Liver (tissue), 9 donors: Measurements from ENCODE around the gene GRK1. TPM values are rescaled to one million over a fixed set of nuclear protein-coding genes. Genes with fewer than 3 reads are reported as not detected.

Source experiments
- DNase-seq: peaks from one replicate; pipeline ENCODE4 v3.0.0-alpha.2; 2017; ENCODE audit warnings: low spot score
- H3K27ac ChIP-seq, 2 donors: one replicate each; pipeline ENCODE4 v1.7.0; 2013; ENCODE audit warnings: inconsistent platforms in 2 of 2, low read length in 2 of 2, control low read depth in 1 of 2, low read depth in 1 of 2, mild to moderate bottlenecking in 1 of 2
- H3K27me3 ChIP-seq, 4 donors: one replicate each; pipeline versions ENCODE4 v1.6.1 to v1.7.0; 2013; ENCODE audit warnings: low read length in 3 of 4, inconsistent platforms in 1 of 4, mild to moderate bottlenecking in 1 of 4, moderate library complexity in 1 of 4; ENCODE audit not compliant: control insufficient read depth in 4 of 4, insufficient read depth in 4 of 4
- H3K36me3 ChIP-seq, 4 donors: one replicate each; pipeline versions ENCODE4 v1.6.1 to v1.7.0; 2013; ENCODE audit warnings: low read length in 3 of 4, mild to moderate bottlenecking in 3 of 4, low read depth in 1 of 4, moderate library complexity in 1 of 4; ENCODE audit not compliant: control insufficient read depth in 4 of 4, insufficient read depth in 3 of 4
- H3K4me1 ChIP-seq, 4 donors: one replicate each; pipeline versions ENCODE4 v1.6.1 to v1.7.0; 2013; ENCODE audit warnings: low read length in 3 of 4, mild to moderate bottlenecking in 3 of 4, moderate library complexity in 1 of 4; ENCODE audit not compliant: control insufficient read depth in 4 of 4, insufficient read depth in 4 of 4
- H3K4me3 ChIP-seq, 3 donors: one replicate each; pipeline versions ENCODE4 v1.6.1 to v1.7.0; 2013; ENCODE audit warnings: low read length in 3 of 3, control low read depth in 1 of 3, low read depth in 1 of 3, mild to moderate bottlenecking in 1 of 3
- H3K9ac ChIP-seq, 2 donors: one replicate each; pipeline ENCODE4 v1.7.0; 2013; ENCODE audit warnings: low read length in 2 of 2, mild to moderate bottlenecking in 2 of 2, moderate library complexity in 2 of 2, control low read depth in 1 of 2, low read depth in 1 of 2
- H3K9me3 ChIP-seq, 4 donors: one replicate each; pipeline versions ENCODE4 v1.6.1 to v1.7.0; 2013; ENCODE audit warnings: low read length in 3 of 4; ENCODE audit not compliant: control insufficient read depth in 4 of 4
- EGR1 ChIP-seq, 2 donors: IDR thresholded peaks; 2 replicates each; pipeline ENCODE4 v1.6.1; 2016 to 2018; ENCODE audit warnings: antibody characterized with exemption in 2 of 2, low read depth in 2 of 2
- FOXA1 ChIP-seq: IDR thresholded peaks from 2 replicates; pipeline ENCODE4 v1.6.1; 2016; ENCODE audit warnings: antibody characterized with exemption
- FOXA2 ChIP-seq: IDR thresholded peaks from 2 replicates; pipeline ENCODE4 v1.6.1; 2016; ENCODE audit warnings: antibody characterized with exemption
- GABPA ChIP-seq, 2 donors: IDR thresholded peaks in 1 of 2; conservative IDR thresholded peaks in 1 of 2; 2 replicates each; pipeline ENCODE4 v1.6.1; 2016; ENCODE audit warnings: antibody characterized with exemption in 2 of 2, mild to moderate bottlenecking in 1 of 2, moderate library complexity in 1 of 2
- HNF4G ChIP-seq: IDR thresholded peaks from 2 replicates; pipeline ENCODE4 v1.6.1; 2016; ENCODE audit warnings: antibody characterized with exemption
- JUND ChIP-seq, 2 donors: IDR thresholded peaks; 2 replicates each; pipeline ENCODE4 v1.6.1; 2016; ENCODE audit warnings: antibody characterized with exemption in 2 of 2
- NR2F2 ChIP-seq: IDR thresholded peaks from 2 replicates; pipeline ENCODE4 v1.6.1; 2016; ENCODE audit warnings: antibody characterized with exemption
- RAD21 ChIP-seq, 2 donors: IDR thresholded peaks; 2 replicates each; pipeline ENCODE4 v1.6.1; 2016; ENCODE audit warnings: antibody characterized with exemption in 2 of 2, mild to moderate bottlenecking in 2 of 2
- REST ChIP-seq: IDR thresholded peaks from 2 replicates; pipeline ENCODE4 v1.6.1; 2016; ENCODE audit warnings: antibody characterized with exemption, mild to moderate bottlenecking
- SP1 ChIP-seq: IDR thresholded peaks from 2 replicates; pipeline ENCODE4 v1.6.1; 2018; ENCODE audit warnings: antibody characterized with exemption, mild to moderate bottlenecking
- TAF1 ChIP-seq: conservative IDR thresholded peaks from 2 replicates; pipeline ENCODE4 v1.6.1; 2016; ENCODE audit warnings: antibody characterized with exemption, mild to moderate bottlenecking
- WGBS: extraction: QIAGEN DNeasy Blood & Tissue Kit; methylation state at CpG from one replicate; pipeline ENCODE4 v1.1.7; 2013; 5-methylcytosine and 5-hydroxymethylcytosine counted together
- polyA plus RNA-seq, 2 donors: library from polyadenylated mRNA; stranded (reverse) in 1 of 2; unstranded in 1 of 2; fragments of 200-250 nt in 1 of 2; fragments of >200 nt in 1 of 2; fragmentation: Nextera tagmentation in 1 of 2; extraction: Ambion mirVana in 1 of 2; gene quantifications; one replicate each; pipeline versions ENCODE4 v1.2.1 to v1.2.3, GENCODE V29; 2013 to 2015
- total RNA-seq, 2 donors: library from RNA; depleted of rRNA; stranded (reverse); fragments of >200 nt; gene quantifications; one replicate each; pipeline ENCODE4 v1.2.3, GENCODE V29; 2014
- TF ChIP-seq, protein P1 (sequence below): IDR thresholded peaks from 2 replicates; pipeline ENCODE4 v1.6.1; 2016; ENCODE audit warnings: antibody characterized with exemption
- TF ChIP-seq, protein P2 (sequence below): IDR thresholded peaks from 2 replicates; pipeline ENCODE4 v1.6.1; 2016; ENCODE audit warnings: antibody characterized with exemption
- TF ChIP-seq, protein P3 (sequence below): IDR thresholded peaks from 2 replicates; pipeline ENCODE4 v1.6.1; 2016; ENCODE audit warnings: antibody characterized with exemption
- TF ChIP-seq, protein P4 (sequence below): fragments of 150-350 bp; IDR thresholded peaks from 2 replicates; pipeline ENCODE4 v1.5.1; 2017; ENCODE audit warnings: improper control_type of control experiment, low read depth, low read length; ENCODE audit not compliant: missing input control
- donor health status: healthy.
- donor health status: healthy.
- donor health status: healthy.
- donor health status: healthy.
- donor health status: healthy.

Gene GRK1
- total and polyA plus RNA-seq, 4 donors, result 0.05 TPM; not detected in 3

DNA sequence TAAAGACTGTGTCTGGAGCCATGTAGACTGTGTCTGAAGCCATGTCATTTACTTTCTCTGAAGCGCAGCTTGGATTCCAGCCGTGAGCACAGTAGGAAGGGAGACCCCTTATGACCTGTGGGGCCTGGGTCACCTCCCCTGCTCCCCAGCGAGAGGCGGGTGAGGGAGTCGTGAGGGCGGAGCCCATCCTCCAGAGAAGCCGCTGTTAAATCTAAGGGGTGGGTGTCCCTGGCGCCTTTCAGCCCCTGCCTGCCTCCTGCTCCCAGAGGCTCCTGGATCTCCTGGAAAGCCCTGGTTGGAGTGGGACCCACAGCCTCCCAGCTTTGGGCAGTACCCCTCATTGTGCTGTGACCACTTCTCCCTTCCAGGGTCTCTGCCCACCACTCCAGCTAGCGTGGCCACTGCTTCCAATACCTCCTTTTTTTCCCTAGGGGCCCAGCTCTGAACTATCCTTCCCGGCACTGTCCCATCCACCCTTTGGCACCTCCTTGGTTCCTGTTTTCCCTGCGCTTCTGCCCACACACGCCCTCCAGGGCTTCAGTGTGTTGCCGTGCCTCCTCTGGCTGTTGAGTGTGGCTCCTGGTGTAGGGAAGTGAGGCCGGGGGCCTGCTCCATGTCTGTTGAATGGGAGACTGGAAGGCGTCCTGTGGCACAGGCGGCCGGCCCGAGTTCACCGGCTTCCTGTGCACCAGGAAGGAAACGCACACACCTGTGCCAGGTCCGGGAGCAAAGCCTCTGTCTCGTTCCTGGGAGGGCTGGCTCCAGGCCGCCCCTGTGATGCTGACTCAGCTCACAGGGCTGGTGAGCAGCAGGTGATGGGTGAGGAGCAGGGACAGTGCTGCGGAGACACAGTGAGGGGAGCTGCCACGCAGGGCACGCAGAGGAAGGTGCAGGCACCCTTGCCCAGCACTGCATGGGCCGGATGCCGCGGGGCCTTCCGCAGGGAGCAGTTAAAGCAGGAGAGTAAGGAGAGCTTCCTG is 38.4 kb upstream of the GRK1 start:
- TF ChIP-seq, protein P1, sequence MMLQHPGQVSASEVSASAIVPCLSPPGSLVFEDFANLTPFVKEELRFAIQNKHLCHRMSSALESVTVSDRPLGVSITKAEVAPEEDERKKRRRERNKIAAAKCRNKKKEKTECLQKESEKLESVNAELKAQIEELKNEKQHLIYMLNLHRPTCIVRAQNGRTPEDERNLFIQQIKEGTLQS, result no peak
- TF ChIP-seq SP1, result no peak
- TF ChIP-seq NR2F2, result no peak
- TF ChIP-seq, protein P2, sequence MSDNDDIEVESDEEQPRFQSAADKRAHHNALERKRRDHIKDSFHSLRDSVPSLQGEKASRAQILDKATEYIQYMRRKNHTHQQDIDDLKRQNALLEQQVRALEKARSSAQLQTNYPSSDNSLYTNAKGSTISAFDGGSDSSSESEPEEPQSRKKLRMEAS, result no peak
- no peak for TF ChIP-seq JUND (IDR thresholded peaks at IDR 0.05)
- TF ChIP-seq, protein P3, sequence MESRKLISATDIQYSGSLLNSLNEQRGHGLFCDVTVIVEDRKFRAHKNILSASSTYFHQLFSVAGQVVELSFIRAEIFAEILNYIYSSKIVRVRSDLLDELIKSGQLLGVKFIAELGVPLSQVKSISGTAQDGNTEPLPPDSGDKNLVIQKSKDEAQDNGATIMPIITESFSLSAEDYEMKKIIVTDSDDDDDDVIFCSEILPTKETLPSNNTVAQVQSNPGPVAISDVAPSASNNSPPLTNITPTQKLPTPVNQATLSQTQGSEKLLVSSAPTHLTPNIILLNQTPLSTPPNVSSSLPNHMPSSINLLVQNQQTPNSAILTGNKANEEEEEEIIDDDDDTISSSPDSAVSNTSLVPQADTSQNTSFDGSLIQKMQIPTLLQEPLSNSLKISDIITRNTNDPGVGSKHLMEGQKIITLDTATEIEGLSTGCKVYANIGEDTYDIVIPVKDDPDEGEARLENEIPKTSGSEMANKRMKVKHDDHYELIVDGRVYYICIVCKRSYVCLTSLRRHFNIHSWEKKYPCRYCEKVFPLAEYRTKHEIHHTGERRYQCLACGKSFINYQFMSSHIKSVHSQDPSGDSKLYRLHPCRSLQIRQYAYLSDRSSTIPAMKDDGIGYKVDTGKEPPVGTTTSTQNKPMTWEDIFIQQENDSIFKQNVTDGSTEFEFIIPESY, result no peak
- no peak for TF ChIP-seq FOXA1
- no peak for TF ChIP-seq FOXA2
- peaks cover 8 to 35% (median 16%) of the 10 kb centered on the region in 4 donors for H3K36me3 ChIP-seq
- no peak overlapping the region for H3K27ac ChIP-seq
- no peak for DNase-seq
- H3K27me3 ChIP-seq, result no peaks in the 10 kb centered on the region
- no peaks in the 10 kb centered on the region for H3K4me1 ChIP-seq
- no peak overlapping the region for H3K9ac ChIP-seq
- 89% methylated on average over 30 of the region's 30 CpGs for WGBS
- H3K4me3 ChIP-seq, result no peak overlapping the region
- no peaks in the 10 kb centered on the region for H3K9me3 ChIP-seq

GRCh38 chr13:113629866-113630265 is 37.2 kb upstream of the GRK1 start:
- Histone ChIP-seq H3K9ac (no peak overlapping the region), H3K9me3 (no peaks in the 10 kb centered on the region), H3K27ac (no peak overlapping the region), H3K4me1 (no peaks in the 10 kb centered on the region), H3K36me3 (peaks cover 13 to 39% (median 24%) of the 10 kb centered on the region in 4 donors), H3K4me3 (no peak overlapping the region), H3K27me3 (no peaks in the 10 kb centered on the region)
- WGBS, result 97% methylated on average over 17 of the region's 17 CpGs
- no peak for DNase-seq
- TF ChIP-seq TAF1, result no peak
- TF ChIP-seq SP1, result no peak
- no peak for TF ChIP-seq REST
- TF ChIP-seq, protein P4, sequence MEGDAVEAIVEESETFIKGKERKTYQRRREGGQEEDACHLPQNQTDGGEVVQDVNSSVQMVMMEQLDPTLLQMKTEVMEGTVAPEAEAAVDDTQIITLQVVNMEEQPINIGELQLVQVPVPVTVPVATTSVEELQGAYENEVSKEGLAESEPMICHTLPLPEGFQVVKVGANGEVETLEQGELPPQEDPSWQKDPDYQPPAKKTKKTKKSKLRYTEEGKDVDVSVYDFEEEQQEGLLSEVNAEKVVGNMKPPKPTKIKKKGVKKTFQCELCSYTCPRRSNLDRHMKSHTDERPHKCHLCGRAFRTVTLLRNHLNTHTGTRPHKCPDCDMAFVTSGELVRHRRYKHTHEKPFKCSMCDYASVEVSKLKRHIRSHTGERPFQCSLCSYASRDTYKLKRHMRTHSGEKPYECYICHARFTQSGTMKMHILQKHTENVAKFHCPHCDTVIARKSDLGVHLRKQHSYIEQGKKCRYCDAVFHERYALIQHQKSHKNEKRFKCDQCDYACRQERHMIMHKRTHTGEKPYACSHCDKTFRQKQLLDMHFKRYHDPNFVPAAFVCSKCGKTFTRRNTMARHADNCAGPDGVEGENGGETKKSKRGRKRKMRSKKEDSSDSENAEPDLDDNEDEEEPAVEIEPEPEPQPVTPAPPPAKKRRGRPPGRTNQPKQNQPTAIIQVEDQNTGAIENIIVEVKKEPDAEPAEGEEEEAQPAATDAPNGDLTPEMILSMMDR, result no peak
- no peak for TF ChIP-seq FOXA1
- no peak for TF ChIP-seq GABPA (IDR thresholded peaks at IDR 0.05 in 1 of 2, conservative IDR thresholded peaks at IDR 0.05 in 1 of 2)
- TF ChIP-seq RAD21 (IDR thresholded peaks at IDR 0.05), result no peak
- TF ChIP-seq EGR1 (IDR thresholded peaks at IDR 0.05; ENCODE audit: low read depth in 2 of 2), result no peak
- no peak for TF ChIP-seq HNF4G
